ENCODE results near the gene NLRP7.
"Not testable (repeated sequence)": the region's sequence is repeated elsewhere in the genome, so short reads cannot be mapped to it uniquely, and the experiment has no call there.

DNA sequence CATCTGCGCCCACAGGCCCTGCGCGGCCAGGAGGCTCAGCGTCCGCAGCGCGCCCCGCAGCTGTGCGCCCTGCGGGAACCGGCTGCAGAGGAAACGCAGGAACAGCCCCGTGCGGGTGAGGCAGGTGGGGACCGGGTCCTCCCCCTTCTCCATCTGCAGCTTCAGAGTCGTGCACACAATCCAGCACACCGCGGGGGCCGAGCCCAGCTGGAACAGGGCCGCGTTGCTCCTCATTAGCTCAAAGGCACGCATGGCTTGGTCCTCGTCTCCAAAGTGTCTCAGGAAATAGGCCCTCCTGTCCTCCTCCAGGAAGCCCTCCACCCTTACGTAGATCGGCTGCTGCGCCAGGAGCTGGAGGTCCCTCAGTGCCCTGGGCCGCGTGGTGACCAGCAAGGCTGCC lies 7.8 kb downstream of the NLRP7 start:
- not testable (repeated sequence) for TF ChIP-seq CTCF (conservative IDR thresholded peaks at IDR 0.05 in 1 of 2, IDR thresholded peaks at IDR 0.05 in 1 of 2; ENCODE audit: extremely low read depth in 1 of 2, insufficient read depth in 1 of 2, low read depth in 1 of 2, low read length in 2 of 2); EZH2 (IDR thresholded peaks at IDR 0.05; ENCODE audit: borderline replicate concordance, low read length)
